Astrocyte of the hippocampus (primary cell): ENCODE data around the gene CHRDL1.

Experiments
- DNase-seq: peaks from one replicate; pipeline ENCODE4 v3.0.0; 2011; ENCODE audit warnings: low read depth, low spot score

The CHRDL1 gene

GRCh38 chrX:110743679-110744340 lies 51.8 kb downstream of the CHRDL1 start:
- DNase-seq: no peak

GRCh38 chrX:110741213-110741796 lies 54.3 kb downstream of the CHRDL1 start:
- peak; percentile 58 for DNase-seq

GRCh38 chrX:110734894-110735541 lies 60.6 kb downstream of the CHRDL1 start:
- peak; percentile 56 for DNase-seq

GRCh38 chrX:110734271-110734670 lies 61.3 kb downstream of the CHRDL1 start:
- DNase-seq: no peak

- no peak for DNase-seq
These were observed 62.5 kb downstream of the CHRDL1 start for GRCh38 chrX:110733166-110733565.

- DNase-seq: no peak
These were observed 63.4 kb downstream of the CHRDL1 start for GRCh38 chrX:110732266-110732665.

GRCh38 chrX:110723844-110724243 lies 71.8 kb downstream of the CHRDL1 start:
- DNase-seq: no peak

- DNase-seq: no peak
These were observed 73.5 kb downstream of the CHRDL1 start for GRCh38 chrX:110722135-110722534.

GRCh38 chrX:110713666-110714065 lies 82.0 kb downstream of the CHRDL1 start:
- no peak for DNase-seq

- no peak for DNase-seq
These were observed 89.2 kb downstream of the CHRDL1 start for GRCh38 chrX:110706446-110706845.

- no peak for DNase-seq
These were observed 92.0 kb downstream of the CHRDL1 start for GRCh38 chrX:110703641-110704040.

- no peak for DNase-seq
These were observed 96.5 kb downstream of the CHRDL1 start for GRCh38 chrX:110699109-110699508.

- DNase-seq: no peak
These were observed 96.9 kb downstream of the CHRDL1 start for GRCh38 chrX:110698696-110699095.

- no peak for DNase-seq
These were observed 102.8 kb downstream of the CHRDL1 start for GRCh38 chrX:110692866-110693265.

GRCh38 chrX:110691446-110691845 lies 104.2 kb downstream of the CHRDL1 start:
- peak; percentile 7 for DNase-seq

GRCh38 chrX:110684653-110685052 lies 111.0 kb downstream of the CHRDL1 start:
- no peak for DNase-seq

- no peak for DNase-seq
These were observed 111.7 kb downstream of the CHRDL1 start for GRCh38 chrX:110683925-110684324.

GRCh38 chrX:110678591-110678990 lies 117.0 kb downstream of the CHRDL1 start:
- no peak for DNase-seq

GRCh38 chrX:110675886-110676285 lies 119.7 kb downstream of the CHRDL1 start:
- DNase-seq: peak; percentile 42

- DNase-seq: peak; percentile 33
These were observed 124.4 kb downstream of the CHRDL1 start for GRCh38 chrX:110671068-110671803.

- no peak for DNase-seq
These were observed 126.0 kb downstream of the CHRDL1 start for GRCh38 chrX:110669572-110669971.

- DNase-seq: peak; percentile 25
These were observed 127.9 kb downstream of the CHRDL1 start for GRCh38 chrX:110667706-110668105.
